ENCODE measurements around the gene ACTR3C.

The ACTR3C gene

GRCh38 chr7:150351587-150352194 lies 28.3 kb upstream of the ACTR3C start:
- no peak for TF ChIP-seq GATA1 (IDR thresholded peaks at IDR 0.05; ENCODE audit: low read depth, low read length)
- TF ChIP-seq POLR2A (IDR thresholded peaks at IDR 0.05; ENCODE audit: low read length), result no peak
- DNase-seq, result no peak

- TF ChIP-seq GATA1 (IDR thresholded peaks at IDR 0.05; ENCODE audit: low read depth, low read length) (no peak), POLR2A (IDR thresholded peaks at IDR 0.05; ENCODE audit: low read length) (no peak)
- DNase-seq, result no peak
These were observed 23.6 kb upstream of the ACTR3C start for GRCh38 chr7:150346922-150347321.

- no peak for DNase-seq
- TF ChIP-seq GATA1 (IDR thresholded peaks at IDR 0.05; ENCODE audit: low read depth, low read length), result no peak
- TF ChIP-seq POLR2A (IDR thresholded peaks at IDR 0.05; ENCODE audit: low read length), result no peak
These were observed 21.7 kb upstream of the ACTR3C start for GRCh38 chr7:150345012-150345411.

GRCh38 chr7:150344299-150344698 lies 21.0 kb upstream of the ACTR3C start:
- TF ChIP-seq POLR2A (IDR thresholded peaks at IDR 0.05; ENCODE audit: low read length), result no peak
- no peak for TF ChIP-seq GATA1 (IDR thresholded peaks at IDR 0.05; ENCODE audit: low read depth, low read length)
- no peak for DNase-seq

GRCh38 chr7:150343225-150343624 lies 19.9 kb upstream of the ACTR3C start:
- no peak for DNase-seq

GRCh38 chr7:150342121-150342408 lies 18.7 kb upstream of the ACTR3C start:
- no peak for TF ChIP-seq POLR2A (IDR thresholded peaks at IDR 0.05; ENCODE audit: low read length)
- TF ChIP-seq GATA1 (IDR thresholded peaks at IDR 0.05; ENCODE audit: low read depth, low read length), result no peak
- DNase-seq, result no peak

More at GRCh38 chr7:150343225-150343624, 19.9 kb upstream of the ACTR3C start:
- TF ChIP-seq GATA1 (IDR thresholded peaks at IDR 0.05; ENCODE audit: low read depth, low read length) (no peak), POLR2A (IDR thresholded peaks at IDR 0.05; ENCODE audit: low read length) (no peak)

GRCh38 chr7:150341263-150342120 lies 18.1 kb upstream of the ACTR3C start, which contains the start of gene RARRES2:
Gene RARRES2, minus strand, starts transcription at chr7:150341629. Its CDS starts 1,020 bp downstream, at chr7:150340609.
- DNase-seq, result no peak
- TF ChIP-seq GATA1 (IDR thresholded peaks at IDR 0.05; ENCODE audit: low read depth, low read length), result no peak
- TF ChIP-seq POLR2A (IDR thresholded peaks at IDR 0.05; ENCODE audit: low read length), result no peak

GRCh38 chr7:150340875-150341262 lies 17.5 kb upstream of the ACTR3C start:
- no peak for DNase-seq
- TF ChIP-seq POLR2A (IDR thresholded peaks at IDR 0.05; ENCODE audit: low read length), result no peak
- no peak for TF ChIP-seq GATA1 (IDR thresholded peaks at IDR 0.05; ENCODE audit: low read depth, low read length)

GRCh38 chr7:150340024-150340749 lies 16.8 kb upstream of the ACTR3C start:
- TF ChIP-seq GATA1 (IDR thresholded peaks at IDR 0.05; ENCODE audit: low read depth, low read length), result no peak
- DNase-seq, result no peak

GRCh38 chr7:150339409-150339809 lies 16.1 kb upstream of the ACTR3C start:
- no peak for DNase-seq
- TF ChIP-seq GATA1 (IDR thresholded peaks at IDR 0.05; ENCODE audit: low read depth, low read length) (no peak), POLR2A (IDR thresholded peaks at IDR 0.05; ENCODE audit: low read length) (no peak)

GRCh38 chr7:150338166-150338829 lies 15.0 kb upstream of the ACTR3C start:
- DNase-seq, result no peak
- TF ChIP-seq POLR2A (IDR thresholded peaks at IDR 0.05; ENCODE audit: low read length) (no peak), GATA1 (IDR thresholded peaks at IDR 0.05; ENCODE audit: low read depth, low read length) (no peak)

GRCh38 chr7:150337659-150338081 lies 14.3 kb upstream of the ACTR3C start:
- TF ChIP-seq POLR2A (IDR thresholded peaks at IDR 0.05; ENCODE audit: low read length), result no peak
- no peak for TF ChIP-seq GATA1 (IDR thresholded peaks at IDR 0.05; ENCODE audit: low read depth, low read length)
- DNase-seq, result no peak

- DNase-seq, result no peak
- TF ChIP-seq GATA1 (IDR thresholded peaks at IDR 0.05; ENCODE audit: low read depth, low read length), result no peak
- TF ChIP-seq POLR2A (IDR thresholded peaks at IDR 0.05; ENCODE audit: low read length), result no peak
These were observed 13.8 kb upstream of the ACTR3C start for GRCh38 chr7:150337179-150337578.

GRCh38 chr7:150336746-150337145 lies 13.4 kb upstream of the ACTR3C start:
- no peak for TF ChIP-seq GATA1 (IDR thresholded peaks at IDR 0.05; ENCODE audit: low read depth, low read length)
- no peak for TF ChIP-seq POLR2A (IDR thresholded peaks at IDR 0.05; ENCODE audit: low read length)
- DNase-seq, result no peak

All from erythroblast (primary cell).